Right atrium auricular region (tissue), 2 donors: ENCODE measurements around the gene MOSPD3. TPM values are rescaled to one million over a fixed set of nuclear protein-coding genes. Genes with fewer than 3 reads are reported as not detected.

Experiments used
- DNase-seq: peaks from one replicate; pipeline ENCODE4 v3.0.0-alpha.2; 2019; ENCODE audit warnings: low spot score
- H3K27ac ChIP-seq, 2 donors: fragments of 200-600 bp; sonication (generic); 1 replicate in 1 of 2; 2 replicates in 1 of 2; pipeline ENCODE4 v1.5.1; 2016 to 2019
- H3K27me3 ChIP-seq, 2 donors: fragments of 200-600 bp; sonication (generic); one replicate each; pipeline versions ENCODE4 v1.5.1 to v1.6.0; 2017 to 2019
- H3K36me3 ChIP-seq: fragments of 200-600 bp; sonication (generic); one replicate; pipeline ENCODE4 v1.5.1; 2016
- H3K4me1 ChIP-seq, 2 donors: fragments of 200-600 bp; sonication (generic); one replicate each; pipeline versions ENCODE4 v1.5.1 to v1.6.0; 2017 to 2019
- H3K4me3 ChIP-seq, 2 donors: fragments of 200-600 bp; sonication (generic); 1 replicate in 1 of 2; 2 replicates in 1 of 2; pipeline ENCODE4 v1.5.1; 2017 to 2019; ENCODE audit warnings: mild to moderate bottlenecking in 1 of 2, moderate library complexity in 1 of 2
- H3K9me3 ChIP-seq, 2 donors: fragments of 200-600 bp; sonication (generic); one replicate each; pipeline ENCODE4 v1.5.1; 2019
- total RNA-seq, 2 donors: library from RNA; depleted of rRNA; stranded (reverse); fragments of >200 nt; gene quantifications; one replicate each; pipeline ENCODE4 v1.1.0, GENCODE V29; 2016
- TF ChIP-seq, protein P1 (sequence below), 2 donors: fragments of 200-600 bp; sonication (generic); IDR thresholded peaks; one replicate each; pipeline ENCODE4 v1.5.1; 2019; ENCODE audit warnings: antibody characterized with exemption in 2 of 2

Gene MOSPD3
- total RNA-seq, 2 donors from 2014 or later: 11.8 to 13.5 TPM

DNA sequence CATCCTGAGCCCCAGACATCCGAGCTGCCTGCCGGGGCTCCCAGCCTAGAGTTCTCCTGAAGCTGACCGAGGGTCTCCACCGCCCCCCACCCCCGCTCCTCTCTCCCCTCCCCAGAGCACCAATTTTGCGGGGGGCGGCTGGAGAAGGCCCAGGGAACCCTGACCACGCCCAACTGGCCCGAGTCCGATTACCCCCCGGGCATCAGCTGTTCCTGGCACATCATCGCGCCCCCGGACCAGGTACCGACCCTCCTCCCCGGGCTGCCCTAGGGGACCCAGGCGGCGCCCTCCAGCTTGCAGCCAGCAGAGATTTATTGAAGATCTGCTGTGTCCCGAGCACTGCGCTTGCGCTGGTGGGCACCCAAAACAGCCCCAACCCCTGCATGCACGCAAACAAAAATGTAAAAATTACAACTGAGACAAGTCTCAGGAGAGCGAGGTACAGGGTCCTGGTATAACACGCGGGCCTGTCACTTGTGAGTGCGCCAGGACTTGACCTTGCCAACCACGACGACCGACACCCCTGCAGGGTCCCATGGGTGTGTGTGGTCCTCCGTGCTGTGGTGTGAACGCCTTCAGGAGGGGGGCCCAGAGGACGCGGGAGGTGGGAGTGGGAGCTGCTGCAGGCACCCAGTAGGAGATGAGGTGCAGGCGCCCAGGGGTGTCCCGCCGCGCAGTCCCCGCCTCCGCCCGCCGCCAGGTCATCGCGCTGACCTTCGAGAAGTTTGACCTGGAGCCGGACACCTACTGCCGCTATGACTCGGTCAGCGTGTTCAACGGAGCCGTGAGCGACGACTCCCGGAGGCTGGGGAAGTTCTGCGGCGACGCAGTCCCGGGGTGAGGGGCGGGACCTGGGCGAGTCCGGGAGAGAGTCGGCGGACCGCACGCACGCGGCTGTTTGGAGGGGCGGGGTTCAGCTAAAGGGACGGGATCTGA lies 7.1 kb upstream of the MOSPD3 start:
- H3K36me3 ChIP-seq: no peaks in the 10 kb centered on the region
- peak overlapping the region; percentile 81 to 91 for H3K27ac ChIP-seq
- peaks cover 0 to 34% of the 10 kb centered on the region in 2 donors for H3K4me1 ChIP-seq
- H3K27me3 ChIP-seq: no peaks in the 10 kb centered on the region
- no peaks in the 10 kb centered on the region for H3K9me3 ChIP-seq
- TF ChIP-seq, protein P1, sequence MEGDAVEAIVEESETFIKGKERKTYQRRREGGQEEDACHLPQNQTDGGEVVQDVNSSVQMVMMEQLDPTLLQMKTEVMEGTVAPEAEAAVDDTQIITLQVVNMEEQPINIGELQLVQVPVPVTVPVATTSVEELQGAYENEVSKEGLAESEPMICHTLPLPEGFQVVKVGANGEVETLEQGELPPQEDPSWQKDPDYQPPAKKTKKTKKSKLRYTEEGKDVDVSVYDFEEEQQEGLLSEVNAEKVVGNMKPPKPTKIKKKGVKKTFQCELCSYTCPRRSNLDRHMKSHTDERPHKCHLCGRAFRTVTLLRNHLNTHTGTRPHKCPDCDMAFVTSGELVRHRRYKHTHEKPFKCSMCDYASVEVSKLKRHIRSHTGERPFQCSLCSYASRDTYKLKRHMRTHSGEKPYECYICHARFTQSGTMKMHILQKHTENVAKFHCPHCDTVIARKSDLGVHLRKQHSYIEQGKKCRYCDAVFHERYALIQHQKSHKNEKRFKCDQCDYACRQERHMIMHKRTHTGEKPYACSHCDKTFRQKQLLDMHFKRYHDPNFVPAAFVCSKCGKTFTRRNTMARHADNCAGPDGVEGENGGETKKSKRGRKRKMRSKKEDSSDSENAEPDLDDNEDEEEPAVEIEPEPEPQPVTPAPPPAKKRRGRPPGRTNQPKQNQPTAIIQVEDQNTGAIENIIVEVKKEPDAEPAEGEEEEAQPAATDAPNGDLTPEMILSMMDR (IDR thresholded peaks at IDR 0.05): no peak
- peak overlapping the region; percentile 66 to 73 for H3K4me3 ChIP-seq
- DNase-seq: no peak

DNA sequence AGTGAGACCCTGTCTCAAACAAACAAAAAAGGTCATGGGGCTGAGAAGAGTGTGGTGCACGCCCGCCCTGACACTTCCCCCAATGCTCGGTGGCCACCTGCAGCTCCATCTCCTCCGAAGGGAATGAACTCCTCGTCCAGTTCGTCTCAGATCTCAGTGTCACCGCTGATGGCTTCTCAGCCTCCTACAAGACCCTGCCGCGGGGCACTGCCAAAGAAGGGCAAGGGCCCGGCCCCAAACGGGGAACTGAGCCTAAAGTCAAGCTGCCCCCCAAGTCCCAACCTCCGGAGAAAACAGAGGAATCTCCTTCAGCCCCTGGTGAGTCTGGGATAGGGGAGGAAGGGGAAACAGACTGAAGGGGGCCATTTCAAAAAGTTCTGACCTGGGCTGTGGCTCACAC lies 6.0 kb upstream of the MOSPD3 start:
- TF ChIP-seq, protein P1 (IDR thresholded peaks at IDR 0.05): no peak
- Histone ChIP-seq H3K4me3 (no peak overlapping the region), H3K36me3 (no peaks in the 10 kb centered on the region), H3K9me3 (no peaks in the 10 kb centered on the region), H3K27me3 (no peaks in the 10 kb centered on the region), H3K4me1 (peaks cover 0 to 35% of the 10 kb centered on the region in 2 donors), H3K27ac (no peak overlapping the region)
- no peak for DNase-seq

DNA sequence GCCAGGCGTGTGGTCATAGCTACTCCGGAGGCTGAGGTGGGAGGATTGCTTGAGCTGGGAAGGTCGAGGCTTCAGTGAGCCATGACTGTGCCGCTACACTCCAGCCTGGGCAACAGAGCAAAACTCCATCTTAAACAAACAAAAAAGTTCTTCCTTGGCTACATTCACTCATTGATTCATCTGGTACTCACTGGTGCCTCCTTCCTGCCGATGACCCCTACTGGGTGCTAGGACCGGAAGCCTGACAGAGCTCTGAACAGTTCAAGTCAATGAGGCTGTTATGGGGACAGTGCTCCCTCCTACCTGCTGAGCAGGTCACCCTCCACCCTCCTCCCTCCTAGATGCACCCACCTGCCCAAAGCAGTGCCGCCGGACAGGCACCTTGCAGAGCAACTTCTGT lies 5.2 kb upstream of the MOSPD3 start:
- H3K27me3 ChIP-seq: no peaks in the 10 kb centered on the region
- no peak overlapping the region for H3K4me3 ChIP-seq
- H3K36me3 ChIP-seq: no peaks in the 10 kb centered on the region
- no peak overlapping the region for H3K27ac ChIP-seq
- peaks cover 0 to 37% of the 10 kb centered on the region in 2 donors for H3K4me1 ChIP-seq
- H3K9me3 ChIP-seq: no peaks in the 10 kb centered on the region
- TF ChIP-seq, protein P1 (IDR thresholded peaks at IDR 0.05): no peak
- no peak for DNase-seq

DNA sequence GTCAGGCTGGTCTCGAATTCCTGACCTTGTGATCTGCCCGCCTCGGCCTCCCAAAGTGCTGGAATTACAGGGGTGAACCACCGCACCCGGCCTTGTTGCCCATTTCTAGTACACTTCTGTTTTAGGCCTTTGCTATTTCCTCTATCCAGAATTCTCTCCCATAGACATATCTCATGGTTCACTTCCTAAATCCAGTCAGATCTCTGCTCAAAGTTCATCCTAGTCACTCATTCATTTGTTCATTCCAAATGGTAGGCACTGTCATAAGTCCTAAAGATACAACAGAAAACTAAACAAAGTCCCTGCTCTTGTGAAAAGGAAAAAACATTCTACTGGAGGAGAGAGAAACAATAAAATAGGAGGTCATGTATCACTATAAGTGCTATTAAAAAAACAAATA lies 2.4 kb upstream of the MOSPD3 start:
- Histone ChIP-seq H3K36me3 (no peaks in the 10 kb centered on the region), H3K4me3 (no peak overlapping the region), H3K4me1 (peaks cover 0 to 22% of the 10 kb centered on the region in 2 donors), H3K27ac (no peak overlapping the region), H3K9me3 (no peaks in the 10 kb centered on the region), H3K27me3 (no peaks in the 10 kb centered on the region)
- TF ChIP-seq, protein P1 (IDR thresholded peaks at IDR 0.05): no peak
- no peak for DNase-seq

DNA sequence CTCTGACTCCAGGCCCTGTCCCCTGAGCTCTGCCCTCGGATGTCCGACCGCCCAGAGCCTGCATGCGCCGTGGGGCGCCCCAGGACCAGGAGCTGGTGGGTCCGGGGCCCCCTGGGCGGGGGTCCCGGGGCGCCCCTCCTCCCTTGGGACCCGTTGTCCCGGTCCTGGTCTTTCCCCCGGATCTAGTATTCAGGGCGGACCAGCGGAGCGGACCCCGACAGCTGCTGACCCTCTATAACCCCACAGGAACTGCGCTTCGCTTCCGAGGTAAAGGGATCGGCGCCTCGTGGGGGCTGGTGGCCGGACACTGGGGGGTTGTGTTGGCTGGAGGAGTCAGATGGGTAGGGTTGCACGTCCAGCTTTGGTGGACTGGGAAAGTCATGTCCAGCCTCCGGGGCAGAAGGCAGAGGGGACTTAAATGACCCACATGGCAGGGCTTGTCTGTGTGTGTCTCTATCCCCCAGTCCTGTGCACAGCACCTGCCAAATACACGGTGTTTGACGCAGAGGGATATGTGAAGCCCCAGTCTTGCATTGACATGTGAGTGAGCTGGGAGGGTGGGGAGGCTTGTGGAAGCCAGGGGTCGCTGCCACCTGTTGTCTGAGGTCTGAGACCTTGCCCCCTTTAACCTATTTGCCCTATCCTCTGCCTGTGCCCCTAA lies 520 bp downstream of the MOSPD3 start:
- Histone ChIP-seq H3K27ac (peak overlapping the region; percentile 89 to 95), H3K36me3 (no peaks in the 10 kb centered on the region), H3K4me3 (peak overlapping the region; percentile 66 to 70), H3K4me1 (peaks cover 0 to 17% of the 10 kb centered on the region in 2 donors), H3K27me3 (no peaks in the 10 kb centered on the region), H3K9me3 (no peaks in the 10 kb centered on the region)
- DNase-seq: no peak
- TF ChIP-seq, protein P1 (IDR thresholded peaks at IDR 0.05): no peak
